MM.1S (cell line): ENCODE results near the gene IL19.

Source experiments
- EZH2 ChIP-seq: fragments of 300-600 bp; sonication (generic); optimal IDR thresholded peaks from 2 replicates; pipeline ENCODE3; 2017; ENCODE audit warnings: low read depth, mild to moderate bottlenecking, antibody characterized with exemption, low read length, mixed read lengths
- TF ChIP-seq, protein P1 (sequence below): fragments of 300-600 bp; sonication (generic); IDR thresholded peaks from 2 replicates; pipeline ENCODE4 v1.5.1; 2016; ENCODE audit warnings: antibody characterized with exemption, low read length, mixed read lengths

DNA sequence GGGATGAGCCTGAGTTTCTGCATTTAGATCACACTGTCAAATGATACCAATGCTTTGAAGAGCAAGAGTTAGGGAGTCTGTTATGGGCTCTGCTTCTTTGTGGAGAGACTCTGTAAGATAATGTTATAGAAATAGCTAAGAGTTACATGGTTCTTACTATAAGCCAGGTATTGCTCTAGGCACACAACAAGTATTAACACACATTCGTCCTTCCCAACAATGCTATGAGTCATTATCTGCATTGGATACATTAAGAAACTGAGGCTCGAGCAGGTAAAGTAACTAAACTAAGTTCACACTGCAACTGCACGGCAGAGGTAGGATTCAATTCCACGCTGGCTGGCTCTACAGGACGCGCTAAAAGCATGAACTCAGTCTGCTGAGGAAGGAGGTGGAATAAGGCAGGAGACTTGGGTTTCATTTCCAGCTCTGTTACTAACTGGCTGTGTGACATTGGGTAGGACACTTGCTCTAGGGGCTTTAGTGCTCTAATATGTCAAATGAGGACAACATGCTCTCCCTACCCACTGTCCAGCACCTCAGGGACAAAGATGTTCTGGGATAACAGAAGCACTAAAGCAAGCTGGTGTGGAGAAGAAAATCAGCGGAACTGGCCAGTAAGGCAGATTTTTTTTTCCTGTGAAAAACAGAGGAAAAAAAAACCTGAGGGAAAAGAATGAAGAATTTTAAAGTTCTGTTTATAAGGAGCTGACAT is 71.2 kb downstream of the IL19 start:
- TF ChIP-seq EZH2 = no peak
- TF ChIP-seq, protein P1, sequence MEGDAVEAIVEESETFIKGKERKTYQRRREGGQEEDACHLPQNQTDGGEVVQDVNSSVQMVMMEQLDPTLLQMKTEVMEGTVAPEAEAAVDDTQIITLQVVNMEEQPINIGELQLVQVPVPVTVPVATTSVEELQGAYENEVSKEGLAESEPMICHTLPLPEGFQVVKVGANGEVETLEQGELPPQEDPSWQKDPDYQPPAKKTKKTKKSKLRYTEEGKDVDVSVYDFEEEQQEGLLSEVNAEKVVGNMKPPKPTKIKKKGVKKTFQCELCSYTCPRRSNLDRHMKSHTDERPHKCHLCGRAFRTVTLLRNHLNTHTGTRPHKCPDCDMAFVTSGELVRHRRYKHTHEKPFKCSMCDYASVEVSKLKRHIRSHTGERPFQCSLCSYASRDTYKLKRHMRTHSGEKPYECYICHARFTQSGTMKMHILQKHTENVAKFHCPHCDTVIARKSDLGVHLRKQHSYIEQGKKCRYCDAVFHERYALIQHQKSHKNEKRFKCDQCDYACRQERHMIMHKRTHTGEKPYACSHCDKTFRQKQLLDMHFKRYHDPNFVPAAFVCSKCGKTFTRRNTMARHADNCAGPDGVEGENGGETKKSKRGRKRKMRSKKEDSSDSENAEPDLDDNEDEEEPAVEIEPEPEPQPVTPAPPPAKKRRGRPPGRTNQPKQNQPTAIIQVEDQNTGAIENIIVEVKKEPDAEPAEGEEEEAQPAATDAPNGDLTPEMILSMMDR = no peak
